C4-2B (cell line): ENCODE measurements around the gene LNP1.

Experiments
- ZFX ChIP-seq: fragments of 450-650 bp; IDR thresholded peaks from 2 replicates; pipeline ENCODE4 v1.6.1; 2017
- TF ChIP-seq, protein P1 (sequence below): fragments of 450-650 bp; conservative IDR thresholded peaks from 2 replicates; pipeline ENCODE4 v1.5.1; 2017; ENCODE audit warnings: mild to moderate bottlenecking

DNA sequence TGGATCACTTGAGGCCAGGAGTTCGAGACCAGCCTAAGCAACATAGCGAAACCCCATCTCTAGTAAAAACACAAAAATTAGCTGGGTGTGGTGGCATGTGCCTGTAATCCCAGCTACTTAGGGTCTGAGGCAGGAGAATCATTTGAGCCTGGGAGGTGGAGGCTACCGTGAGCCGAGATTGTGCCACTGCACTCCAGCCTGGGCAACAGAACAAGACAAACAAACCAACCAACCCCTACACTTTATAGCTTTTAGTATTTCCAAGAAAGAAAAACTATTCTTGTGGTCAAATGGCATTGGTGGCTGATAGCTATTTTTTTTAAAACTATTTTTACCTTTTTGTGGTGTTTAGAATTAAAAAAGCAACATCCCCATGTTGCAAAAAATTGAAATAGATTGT, 98.3 kb downstream of the LNP1 start:
- TF ChIP-seq, protein P1, sequence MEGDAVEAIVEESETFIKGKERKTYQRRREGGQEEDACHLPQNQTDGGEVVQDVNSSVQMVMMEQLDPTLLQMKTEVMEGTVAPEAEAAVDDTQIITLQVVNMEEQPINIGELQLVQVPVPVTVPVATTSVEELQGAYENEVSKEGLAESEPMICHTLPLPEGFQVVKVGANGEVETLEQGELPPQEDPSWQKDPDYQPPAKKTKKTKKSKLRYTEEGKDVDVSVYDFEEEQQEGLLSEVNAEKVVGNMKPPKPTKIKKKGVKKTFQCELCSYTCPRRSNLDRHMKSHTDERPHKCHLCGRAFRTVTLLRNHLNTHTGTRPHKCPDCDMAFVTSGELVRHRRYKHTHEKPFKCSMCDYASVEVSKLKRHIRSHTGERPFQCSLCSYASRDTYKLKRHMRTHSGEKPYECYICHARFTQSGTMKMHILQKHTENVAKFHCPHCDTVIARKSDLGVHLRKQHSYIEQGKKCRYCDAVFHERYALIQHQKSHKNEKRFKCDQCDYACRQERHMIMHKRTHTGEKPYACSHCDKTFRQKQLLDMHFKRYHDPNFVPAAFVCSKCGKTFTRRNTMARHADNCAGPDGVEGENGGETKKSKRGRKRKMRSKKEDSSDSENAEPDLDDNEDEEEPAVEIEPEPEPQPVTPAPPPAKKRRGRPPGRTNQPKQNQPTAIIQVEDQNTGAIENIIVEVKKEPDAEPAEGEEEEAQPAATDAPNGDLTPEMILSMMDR: no peak
- TF ChIP-seq ZFX: no peak
